GM12864 (cell line): ENCODE data around the gene PKN1.

Experiments used
- DNase-seq: peaks from one replicate; pipeline ENCODE4 v3.0.0-alpha.2; 2011; ENCODE audit warnings: low read depth
- H3K4me3 ChIP-seq: 2 replicates; pipeline ENCODE4 v1.5.1; 2011; ENCODE audit warnings: mild to moderate bottlenecking, low read depth, low read length, control low read depth
- TF ChIP-seq, protein P1 (sequence below): IDR thresholded peaks from 2 replicates; pipeline ENCODE4 v1.5.1; 2011; ENCODE audit warnings: low read depth, mild to moderate bottlenecking, moderate library complexity, low read length, control low read depth, inconsistent platforms; ENCODE audit errors: missing control alignments

The PKN1 gene

DNA sequence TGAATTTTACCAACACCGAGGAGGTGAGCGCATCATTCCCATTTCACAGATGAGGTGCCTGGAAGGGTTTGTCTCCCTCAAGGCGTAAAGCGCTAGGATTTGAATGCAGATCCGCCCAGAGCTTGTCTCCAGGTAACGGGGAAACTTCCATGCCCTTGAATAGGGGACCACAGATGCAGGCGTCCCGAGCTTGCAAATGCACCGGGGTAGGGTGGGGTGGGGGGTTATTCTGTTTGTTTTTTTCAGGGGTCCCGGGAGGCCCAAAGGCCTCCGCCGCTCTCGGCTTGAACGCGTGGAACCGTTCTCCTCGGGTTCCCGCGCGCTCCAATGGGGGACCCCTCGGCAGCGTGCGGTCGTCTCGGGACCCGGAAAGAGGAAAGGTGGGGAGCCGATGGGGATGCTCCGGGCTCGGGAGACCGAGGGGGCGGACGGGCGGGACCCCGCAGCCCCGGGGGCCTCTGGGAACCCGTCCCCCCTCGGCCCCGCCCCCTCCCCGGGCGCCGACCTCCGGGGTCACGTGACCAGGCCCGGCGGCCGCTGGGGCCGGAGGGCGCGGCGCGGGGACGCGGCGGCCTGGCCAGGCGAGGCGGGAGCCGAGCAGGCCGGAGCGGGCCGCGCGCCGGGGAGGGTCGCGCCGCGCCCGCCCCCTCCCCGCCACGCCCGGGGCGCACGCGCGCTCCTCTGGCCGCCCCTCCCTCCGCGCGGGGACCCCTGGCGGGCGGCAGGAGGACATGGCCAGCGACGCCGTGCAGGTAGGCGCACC is at the start of gene PKN1:
TSS of gene PKN1 (plus strand) at position 516 of the 763 bp plus-strand sequence. CDS start at position 732, 216 bp downstream.
- TF ChIP-seq, protein P1, sequence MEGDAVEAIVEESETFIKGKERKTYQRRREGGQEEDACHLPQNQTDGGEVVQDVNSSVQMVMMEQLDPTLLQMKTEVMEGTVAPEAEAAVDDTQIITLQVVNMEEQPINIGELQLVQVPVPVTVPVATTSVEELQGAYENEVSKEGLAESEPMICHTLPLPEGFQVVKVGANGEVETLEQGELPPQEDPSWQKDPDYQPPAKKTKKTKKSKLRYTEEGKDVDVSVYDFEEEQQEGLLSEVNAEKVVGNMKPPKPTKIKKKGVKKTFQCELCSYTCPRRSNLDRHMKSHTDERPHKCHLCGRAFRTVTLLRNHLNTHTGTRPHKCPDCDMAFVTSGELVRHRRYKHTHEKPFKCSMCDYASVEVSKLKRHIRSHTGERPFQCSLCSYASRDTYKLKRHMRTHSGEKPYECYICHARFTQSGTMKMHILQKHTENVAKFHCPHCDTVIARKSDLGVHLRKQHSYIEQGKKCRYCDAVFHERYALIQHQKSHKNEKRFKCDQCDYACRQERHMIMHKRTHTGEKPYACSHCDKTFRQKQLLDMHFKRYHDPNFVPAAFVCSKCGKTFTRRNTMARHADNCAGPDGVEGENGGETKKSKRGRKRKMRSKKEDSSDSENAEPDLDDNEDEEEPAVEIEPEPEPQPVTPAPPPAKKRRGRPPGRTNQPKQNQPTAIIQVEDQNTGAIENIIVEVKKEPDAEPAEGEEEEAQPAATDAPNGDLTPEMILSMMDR = no peak
- no peak for DNase-seq
- H3K4me3 ChIP-seq = peak within 1 kb of the TSS; percentile 84

DNA sequence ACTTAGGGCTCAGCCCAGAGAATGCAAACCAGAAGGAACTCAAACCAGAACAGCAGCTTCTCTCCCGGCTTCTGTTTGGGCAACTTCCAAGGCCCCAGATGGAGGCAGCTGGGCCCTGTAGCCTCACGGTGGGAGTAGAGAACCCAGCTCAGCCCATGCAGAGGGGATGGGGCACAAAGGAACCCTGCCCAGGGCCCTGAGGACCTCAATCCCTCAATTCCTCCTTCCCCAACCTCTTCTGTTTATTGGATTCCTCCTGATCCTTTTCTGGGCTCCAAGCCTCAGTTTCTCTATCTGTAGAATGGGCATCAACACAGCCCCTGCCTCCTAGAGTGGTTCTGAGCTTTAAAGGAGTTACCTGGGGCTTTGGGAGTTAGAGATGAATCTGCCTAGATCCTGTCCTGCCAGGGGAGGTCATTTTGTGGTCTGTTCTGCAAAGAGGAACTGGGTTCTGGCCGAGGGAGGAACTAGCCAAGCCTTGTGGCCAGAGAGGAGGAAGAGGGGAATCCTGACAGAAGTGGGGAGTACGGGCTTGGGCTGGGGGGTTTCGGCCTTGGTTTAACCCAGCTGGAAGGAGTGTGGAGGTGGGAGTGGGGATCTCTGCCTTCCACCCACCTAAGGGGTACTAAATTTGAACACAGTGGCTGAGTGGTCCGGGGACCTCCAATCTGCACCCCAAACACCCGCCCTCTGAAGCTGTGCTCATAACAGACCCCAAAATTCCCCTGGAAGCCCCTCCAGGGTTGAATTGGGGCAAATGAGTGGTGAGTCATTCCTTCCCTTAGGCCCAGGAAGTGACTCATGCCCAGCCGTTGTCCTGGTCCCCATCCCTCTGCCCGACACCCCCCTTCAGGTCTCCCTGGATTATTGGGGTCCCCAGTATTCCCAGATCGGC is 49.2 kb upstream of the PKN1 start:
- no peak for DNase-seq
- peak overlapping the region; percentile 85 for H3K4me3 ChIP-seq
- TF ChIP-seq, protein P1 = no peak

DNA sequence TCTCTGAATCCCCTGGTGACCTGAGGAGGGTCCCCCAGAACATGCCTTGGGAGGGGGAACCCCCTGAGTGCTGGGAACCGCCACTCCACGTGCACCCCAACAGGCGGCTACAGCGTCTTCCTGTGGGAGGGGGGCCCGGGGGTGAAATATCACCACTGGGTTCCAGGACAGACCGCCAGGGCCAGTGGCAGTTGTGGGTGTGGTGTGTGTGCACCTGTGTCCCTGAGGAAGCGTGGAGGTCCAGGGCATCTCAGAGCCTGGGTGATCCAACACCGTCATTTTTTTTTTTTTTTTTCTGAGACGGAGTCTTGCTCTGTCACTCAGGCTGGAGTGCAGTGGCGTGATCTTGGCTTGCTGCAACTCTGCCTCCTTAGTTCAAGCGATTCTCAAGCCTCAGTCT is 47.6 kb upstream of the PKN1 start:
- DNase-seq = no peak
- TF ChIP-seq, protein P1 = no peak
- peak overlapping the region; percentile 43 for H3K4me3 ChIP-seq

DNA sequence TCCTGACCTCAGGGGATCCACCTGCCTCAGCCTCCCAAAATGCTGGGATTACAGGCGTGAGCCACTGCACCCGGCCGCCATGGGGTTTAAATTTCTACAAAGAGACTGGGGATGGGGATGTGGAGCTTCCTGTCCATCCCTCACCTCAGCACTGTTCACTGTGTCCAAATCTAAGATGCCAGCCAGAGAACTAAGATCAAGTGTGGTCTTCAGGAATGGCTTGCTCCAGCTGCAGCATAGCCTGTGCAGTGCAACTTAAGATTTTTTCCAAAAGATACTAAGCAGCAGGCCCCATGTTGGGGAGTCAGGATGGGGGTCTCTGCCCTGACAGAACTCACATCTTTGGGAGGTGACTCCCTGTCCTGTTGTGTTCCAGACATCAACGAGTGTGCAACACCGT is 42.6 kb upstream of the PKN1 start:
- TF ChIP-seq, protein P1 = no peak
- DNase-seq = no peak
- no peak overlapping the region for H3K4me3 ChIP-seq

DNA sequence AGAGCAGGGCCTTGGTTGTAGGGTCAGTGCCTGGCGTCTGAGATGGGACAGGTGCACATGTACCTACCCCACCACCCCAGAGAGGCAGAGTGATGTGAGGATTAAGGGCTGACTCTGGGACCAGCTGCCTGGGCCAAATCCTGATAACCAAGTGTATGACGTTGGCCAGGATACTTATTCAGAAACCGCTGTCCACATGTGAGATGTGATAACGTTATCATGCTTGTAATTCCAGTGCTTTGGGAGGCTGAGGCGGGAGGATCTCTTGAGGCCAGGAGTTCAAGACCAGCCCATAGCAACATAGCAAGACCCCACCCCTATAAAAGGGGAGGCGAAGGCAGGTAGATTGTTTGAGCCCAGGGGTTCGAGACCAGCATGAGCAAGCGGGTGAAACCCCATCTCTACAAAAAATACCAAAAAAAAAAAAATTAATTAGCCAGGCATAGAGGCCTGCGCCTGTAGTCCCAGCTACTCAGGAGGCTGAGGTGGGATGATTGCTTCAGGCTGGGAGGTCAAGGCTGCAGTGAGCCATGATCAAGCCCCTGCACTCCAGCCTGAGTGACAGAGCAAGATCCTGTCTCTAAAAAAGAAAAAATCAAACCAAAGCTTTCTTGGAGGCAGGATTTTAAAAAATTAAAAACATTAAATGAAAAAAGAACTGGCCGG is 41.8 kb upstream of the PKN1 start:
- DNase-seq = no peak
- TF ChIP-seq, protein P1 = no peak
- no peak overlapping the region for H3K4me3 ChIP-seq

DNA sequence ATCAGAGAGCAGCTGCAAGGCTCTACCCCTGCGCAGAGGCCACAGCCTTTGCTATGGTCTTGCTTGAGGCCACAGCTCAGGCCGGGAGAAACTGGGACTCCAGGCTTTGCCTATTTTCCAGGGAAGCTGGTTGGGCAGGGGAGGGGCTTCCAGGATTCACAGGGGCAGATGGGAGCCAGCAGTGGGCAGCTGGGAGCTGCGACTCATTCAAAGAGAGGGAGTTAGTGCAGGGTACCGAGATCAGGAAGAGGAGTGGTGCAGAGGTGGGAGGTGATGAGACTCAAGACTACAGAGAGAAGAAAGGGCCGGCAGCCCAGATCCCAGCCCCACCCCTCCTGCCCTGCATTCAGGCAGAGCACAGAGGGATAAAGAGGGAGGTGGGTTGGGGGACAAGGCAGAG is 39.8 kb upstream of the PKN1 start:
- no peak overlapping the region for H3K4me3 ChIP-seq
- TF ChIP-seq, protein P1 = no peak
- DNase-seq = no peak
